Measurements from ENCODE around the gene TJP1.
"Not testable (repeated sequence)": the region's sequence is repeated elsewhere in the genome, so short reads cannot be mapped to it uniquely, and the experiment has no call there.

TJP1 gene

GRCh38 chr15:29698030-29698701, 124.1 kb downstream of the TJP1 start:
- Mint-ChIP-seq H3K9me3 (no peaks in the 10 kb centered on the region), H3K27me3 (no peaks in the 10 kb centered on the region), H3K4me3 (no peak overlapping the region), H3K4me1 (ENCODE audit: low read depth) (no peaks in the 10 kb centered on the region), H3K36me3 (ENCODE audit: low read depth) (no peaks in the 10 kb centered on the region), H3K27ac (no peak overlapping the region)

- Mint-ChIP-seq H3K36me3 (ENCODE audit: low read depth) (no peaks in the 10 kb centered on the region), H3K27ac (no peak overlapping the region), H3K4me3 (no peak overlapping the region), H3K27me3 (no peaks in the 10 kb centered on the region), H3K9me3 (no peaks in the 10 kb centered on the region), H3K4me1 (ENCODE audit: low read depth) (no peaks in the 10 kb centered on the region)
These were observed 125.1 kb downstream of the TJP1 start for GRCh38 chr15:29696950-29697738.

- H3K9me3 Mint-ChIP-seq; H3K4me1 Mint-ChIP-seq (ENCODE audit: low read depth); H3K27ac Mint-ChIP-seq; H3K36me3 Mint-ChIP-seq (ENCODE audit: low read depth); H3K4me3 Mint-ChIP-seq; H3K27me3 Mint-ChIP-seq: not testable (repeated sequence)
These were observed 125.8 kb downstream of the TJP1 start for GRCh38 chr15:29696506-29696905.

- no peaks in the 10 kb centered on the region for H3K4me1 Mint-ChIP-seq (ENCODE audit: low read depth)
- no peak overlapping the region for H3K27ac Mint-ChIP-seq
- H3K36me3 Mint-ChIP-seq (ENCODE audit: low read depth): no peaks in the 10 kb centered on the region
- H3K9me3 Mint-ChIP-seq: no peaks in the 10 kb centered on the region
- H3K4me3 Mint-ChIP-seq: no peak overlapping the region
- no peaks in the 10 kb centered on the region for H3K27me3 Mint-ChIP-seq
These were observed 126.6 kb downstream of the TJP1 start for GRCh38 chr15:29695489-29696167.

GRCh38 chr15:29693225-29693624, 129.0 kb downstream of the TJP1 start:
- Mint-ChIP-seq H3K27me3 (no peaks in the 10 kb centered on the region), H3K36me3 (ENCODE audit: low read depth) (no peaks in the 10 kb centered on the region), H3K4me3 (no peak overlapping the region), H3K27ac (no peak overlapping the region), H3K9me3 (no peaks in the 10 kb centered on the region), H3K4me1 (ENCODE audit: low read depth) (no peaks in the 10 kb centered on the region)

GRCh38 chr15:29692527-29692926, 129.7 kb downstream of the TJP1 start:
- Mint-ChIP-seq H3K4me3 (no peak overlapping the region), H3K27ac (no peak overlapping the region), H3K9me3 (no peaks in the 10 kb centered on the region), H3K4me1 (ENCODE audit: low read depth) (no peaks in the 10 kb centered on the region), H3K36me3 (ENCODE audit: low read depth) (no peaks in the 10 kb centered on the region), H3K27me3 (no peaks in the 10 kb centered on the region)

- no peak overlapping the region for H3K27ac Mint-ChIP-seq
- H3K4me3 Mint-ChIP-seq: no peak overlapping the region
- no peaks in the 10 kb centered on the region for H3K9me3 Mint-ChIP-seq
- no peaks in the 10 kb centered on the region for H3K36me3 Mint-ChIP-seq (ENCODE audit: low read depth)
- H3K4me1 Mint-ChIP-seq (ENCODE audit: low read depth): no peaks in the 10 kb centered on the region
- H3K27me3 Mint-ChIP-seq: no peaks in the 10 kb centered on the region
These were observed 131.3 kb downstream of the TJP1 start for GRCh38 chr15:29690765-29691475.

- H3K36me3 Mint-ChIP-seq (ENCODE audit: low read depth): no peaks in the 10 kb centered on the region
- no peaks in the 10 kb centered on the region for H3K27me3 Mint-ChIP-seq
These were observed 132.8 kb downstream of the TJP1 start for GRCh38 chr15:29689287-29689986.

GRCh38 chr15:29688506-29689286, 133.6 kb downstream of the TJP1 start:
- H3K36me3 Mint-ChIP-seq (ENCODE audit: low read depth): no peaks in the 10 kb centered on the region
- no peaks in the 10 kb centered on the region for H3K27me3 Mint-ChIP-seq
- no peaks in the 10 kb centered on the region for H3K9me3 Mint-ChIP-seq
- H3K4me3 Mint-ChIP-seq: no peak overlapping the region
- no peak overlapping the region for H3K27ac Mint-ChIP-seq
- no peaks in the 10 kb centered on the region for H3K4me1 Mint-ChIP-seq (ENCODE audit: low read depth)

More at GRCh38 chr15:29689287-29689986, 132.8 kb downstream of the TJP1 start:
- H3K9me3 Mint-ChIP-seq: no peaks in the 10 kb centered on the region
- no peaks in the 10 kb centered on the region for H3K4me1 Mint-ChIP-seq (ENCODE audit: low read depth)
- no peak overlapping the region for H3K4me3 Mint-ChIP-seq
- no peak overlapping the region for H3K27ac Mint-ChIP-seq

GRCh38 chr15:29687939-29688505, 134.2 kb downstream of the TJP1 start:
- Mint-ChIP-seq H3K36me3 (ENCODE audit: low read depth) (no peaks in the 10 kb centered on the region), H3K27me3 (no peaks in the 10 kb centered on the region), H3K9me3 (no peaks in the 10 kb centered on the region), H3K4me3 (no peak overlapping the region), H3K4me1 (ENCODE audit: low read depth) (no peaks in the 10 kb centered on the region), H3K27ac (no peak overlapping the region)

GRCh38 chr15:29687204-29687815, 135.0 kb downstream of the TJP1 start:
- H3K9me3 Mint-ChIP-seq: no peaks in the 10 kb centered on the region
- no peak overlapping the region for H3K4me3 Mint-ChIP-seq
- H3K4me1 Mint-ChIP-seq (ENCODE audit: low read depth): no peaks in the 10 kb centered on the region
- no peaks in the 10 kb centered on the region for H3K36me3 Mint-ChIP-seq (ENCODE audit: low read depth)
- H3K27ac Mint-ChIP-seq: no peak overlapping the region
- no peaks in the 10 kb centered on the region for H3K27me3 Mint-ChIP-seq

GRCh38 chr15:29686445-29687203, 135.6 kb downstream of the TJP1 start:
- Mint-ChIP-seq H3K27me3 (no peaks in the 10 kb centered on the region), H3K9me3 (no peaks in the 10 kb centered on the region), H3K36me3 (ENCODE audit: low read depth) (no peaks in the 10 kb centered on the region), H3K27ac (no peak overlapping the region), H3K4me3 (no peak overlapping the region), H3K4me1 (ENCODE audit: low read depth) (no peaks in the 10 kb centered on the region)

GRCh38 chr15:29686079-29686425, 136.2 kb downstream of the TJP1 start:
- H3K9me3 Mint-ChIP-seq: no peaks in the 10 kb centered on the region
- no peaks in the 10 kb centered on the region for H3K27me3 Mint-ChIP-seq
- no peak overlapping the region for H3K4me3 Mint-ChIP-seq
- H3K27ac Mint-ChIP-seq: no peak overlapping the region
- no peaks in the 10 kb centered on the region for H3K36me3 Mint-ChIP-seq (ENCODE audit: low read depth)
- H3K4me1 Mint-ChIP-seq (ENCODE audit: low read depth): no peaks in the 10 kb centered on the region

Data from stimulated activated naive CD8-positive, alpha-beta T cell treated with anti-CD3 and anti-CD28 coated beads, Interleukin-15, Interleukin-2, amounts not matched to agents 100 ng/mL and 50 ng/mL, for 24 hours (primary cell).